NCI-H2227 (cell line): ENCODE data around the gene FAM107B.

ENCODE experiments used
- DNase-seq: peaks from one replicate; lab custom pipeline; 2025; ENCODE audit not compliant: unreplicated experiment; lab: John Stamatoyannopoulos, UW

FAM107B gene

DNA sequence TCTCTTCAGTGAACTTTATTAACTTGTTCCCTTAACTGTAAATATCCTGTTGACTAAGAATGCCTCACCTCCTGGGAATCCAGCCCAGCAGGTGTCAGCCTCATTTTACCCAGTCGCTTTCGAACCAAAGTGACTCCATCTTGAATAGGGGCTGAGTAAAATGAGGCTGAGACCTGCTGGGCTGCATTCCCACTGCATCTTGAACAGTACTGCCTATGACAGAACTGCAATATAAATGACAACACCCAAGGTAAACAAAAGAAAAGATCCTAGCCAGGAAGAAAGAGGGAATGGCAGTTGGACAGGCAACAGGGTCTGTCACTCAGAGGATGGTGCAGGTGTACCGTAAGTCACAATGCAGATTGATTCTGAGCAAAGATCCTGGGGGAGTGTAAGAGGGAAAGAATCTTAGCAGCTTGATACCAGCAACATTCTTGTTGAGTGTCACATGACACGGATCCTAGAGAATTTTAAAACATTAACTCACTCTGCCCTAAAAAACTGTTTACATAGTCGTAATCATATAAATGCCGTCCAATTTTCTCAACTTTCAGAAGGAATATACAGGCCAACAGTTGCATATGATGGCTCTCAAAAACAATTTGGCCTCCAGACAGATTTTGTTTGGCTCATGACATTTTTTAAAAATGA, 4.4 kb upstream of the FAM107B start:
- DNase-seq = no peak

DNA sequence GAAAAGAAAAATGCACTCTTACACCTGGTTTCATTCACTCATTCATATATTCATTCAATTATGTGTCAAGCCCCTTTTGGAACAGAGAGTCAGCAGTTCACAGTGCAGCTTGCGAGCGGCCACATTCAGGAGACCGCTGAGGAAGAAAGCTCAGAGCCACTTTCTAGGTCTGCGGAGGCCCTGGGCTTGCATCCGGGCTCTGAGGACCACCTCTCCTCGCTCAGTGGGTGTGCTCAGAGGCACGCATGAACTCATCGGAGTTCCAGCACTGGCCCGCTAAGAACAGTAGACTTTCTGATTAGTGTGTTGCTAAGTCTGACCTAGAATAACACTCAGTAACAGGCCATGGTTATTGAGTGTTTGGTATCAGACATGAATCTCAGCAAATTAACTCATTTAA, 1.8 kb upstream of the FAM107B start:
- DNase-seq = no peak

DNA sequence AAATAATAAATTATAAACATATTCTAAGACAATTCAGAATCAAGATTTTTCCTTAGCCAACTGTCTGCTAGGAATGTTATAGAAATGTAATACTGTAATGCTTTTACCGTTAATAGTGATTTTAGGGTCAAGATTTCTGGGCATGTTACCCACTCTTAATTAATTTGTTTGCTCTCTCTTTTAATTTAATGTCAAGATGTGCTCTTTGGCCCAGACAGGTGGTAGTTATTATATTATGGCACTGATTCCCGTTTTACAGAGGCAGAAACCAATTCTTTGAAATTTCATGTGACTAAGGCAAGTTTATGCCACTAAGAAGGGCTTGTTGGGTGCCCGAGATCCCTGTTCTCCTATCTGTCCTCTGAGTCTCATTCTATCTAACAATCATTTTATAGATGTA, 959 bp upstream of the FAM107B start:
- DNase-seq = no peak

DNA sequence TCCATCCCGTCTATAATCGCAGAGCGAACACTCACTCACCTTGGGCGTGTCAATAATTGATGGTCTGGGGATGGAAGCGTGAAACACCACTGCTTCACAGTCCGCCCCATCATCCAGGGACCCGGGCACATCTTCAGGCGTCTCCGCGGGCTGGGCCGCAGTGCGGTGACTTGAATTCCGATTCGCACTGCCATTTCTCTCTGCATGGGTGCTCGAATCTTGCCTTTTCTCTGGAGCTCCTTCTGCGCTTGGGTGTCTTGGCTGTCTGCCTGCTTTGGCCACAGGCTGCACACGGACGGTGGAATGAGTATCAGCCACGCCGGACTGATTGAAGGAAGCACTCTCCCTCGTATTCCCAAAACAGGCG, 500 bp downstream of the FAM107B start:
- no peak for DNase-seq

DNA sequence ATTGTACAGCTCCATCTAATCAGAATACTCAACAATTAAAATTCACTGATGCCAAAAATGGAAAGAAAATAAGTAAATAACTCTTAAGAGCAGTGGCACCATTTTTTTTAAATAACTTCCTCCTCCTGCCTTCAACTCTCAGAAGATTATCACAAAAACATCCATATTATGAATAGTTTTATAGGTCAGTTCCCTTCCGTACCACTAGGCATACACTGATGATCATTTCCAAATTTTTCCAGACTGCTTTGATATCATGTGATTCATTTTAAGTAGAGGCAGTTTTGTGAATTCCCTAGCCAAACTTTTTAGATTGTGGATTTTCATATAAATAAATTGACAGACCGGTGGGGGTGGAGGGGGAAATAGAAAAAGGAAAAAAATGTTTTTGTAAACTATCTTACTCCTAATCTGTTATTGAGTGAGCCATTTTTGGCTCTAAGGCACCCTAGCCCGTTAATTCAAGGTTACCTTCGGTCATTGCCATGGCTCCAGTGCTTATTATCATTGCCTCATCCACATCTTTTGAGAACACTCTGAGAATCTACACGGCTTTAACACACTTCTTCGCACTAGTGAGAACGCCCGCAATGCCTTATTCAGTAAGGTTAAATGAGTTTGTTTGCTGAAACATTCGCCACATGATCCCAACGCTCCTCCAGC, 1.0 kb downstream of the FAM107B start:
- DNase-seq = no peak

DNA sequence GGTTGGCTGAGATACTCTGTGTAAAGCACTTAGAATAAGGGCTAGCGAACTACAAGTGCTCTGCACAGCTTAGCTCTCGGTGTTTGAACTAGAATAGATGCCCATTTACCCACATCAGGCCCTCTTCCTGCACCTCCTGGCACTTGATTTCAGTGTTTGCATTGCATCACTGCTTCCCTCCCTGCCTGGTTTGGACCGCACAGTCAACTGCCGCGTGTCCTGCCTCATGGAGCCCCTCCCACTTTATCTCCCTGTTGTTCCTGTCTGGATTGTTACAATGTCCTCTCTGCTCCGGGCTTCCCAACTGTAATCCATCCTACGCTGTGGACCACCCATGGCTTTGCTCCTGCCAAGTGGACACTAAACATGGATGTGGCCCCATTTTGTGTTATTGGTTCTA, 2.3 kb downstream of the FAM107B start:
- no peak for DNase-seq

DNA sequence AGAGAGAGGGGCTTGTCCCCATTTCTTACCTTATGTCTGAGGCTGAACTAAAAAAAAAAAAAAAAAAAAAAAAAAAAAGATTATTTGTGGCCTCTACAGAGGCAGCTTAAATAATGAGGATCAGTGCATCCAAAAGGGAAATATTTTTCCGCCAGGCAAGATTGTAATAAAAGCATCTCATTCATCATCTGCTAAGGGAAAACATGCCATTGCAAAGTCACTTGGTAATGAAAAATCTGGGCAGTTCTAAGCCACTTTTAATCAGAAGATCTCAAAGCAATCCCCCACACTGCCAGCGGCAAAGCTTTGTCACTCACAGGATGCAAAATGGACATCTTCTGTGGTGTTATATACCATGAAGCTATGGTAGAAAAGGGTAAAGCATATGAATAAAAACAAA, 3.8 kb downstream of the FAM107B start:
- no peak for DNase-seq

DNA sequence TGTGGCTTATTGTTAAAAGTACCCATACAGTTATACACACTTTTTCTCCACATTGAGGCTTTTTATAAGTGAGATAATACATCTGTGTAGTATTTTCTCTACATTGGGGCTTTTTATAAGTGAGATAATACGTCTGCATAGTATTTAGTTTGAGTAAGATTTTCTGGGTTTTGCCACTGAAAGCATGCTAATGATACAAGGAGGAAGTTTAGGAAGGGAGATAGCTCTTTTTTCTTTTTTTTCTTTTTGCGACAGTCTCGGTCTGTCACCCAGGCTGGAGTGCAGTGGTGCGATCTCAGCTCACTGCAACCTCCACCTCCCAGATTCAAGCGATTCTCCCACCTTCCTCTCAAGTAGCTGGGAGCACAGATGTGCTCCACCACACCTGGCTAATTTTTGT, 13.3 kb downstream of the FAM107B start:
- no peak for DNase-seq

DNA sequence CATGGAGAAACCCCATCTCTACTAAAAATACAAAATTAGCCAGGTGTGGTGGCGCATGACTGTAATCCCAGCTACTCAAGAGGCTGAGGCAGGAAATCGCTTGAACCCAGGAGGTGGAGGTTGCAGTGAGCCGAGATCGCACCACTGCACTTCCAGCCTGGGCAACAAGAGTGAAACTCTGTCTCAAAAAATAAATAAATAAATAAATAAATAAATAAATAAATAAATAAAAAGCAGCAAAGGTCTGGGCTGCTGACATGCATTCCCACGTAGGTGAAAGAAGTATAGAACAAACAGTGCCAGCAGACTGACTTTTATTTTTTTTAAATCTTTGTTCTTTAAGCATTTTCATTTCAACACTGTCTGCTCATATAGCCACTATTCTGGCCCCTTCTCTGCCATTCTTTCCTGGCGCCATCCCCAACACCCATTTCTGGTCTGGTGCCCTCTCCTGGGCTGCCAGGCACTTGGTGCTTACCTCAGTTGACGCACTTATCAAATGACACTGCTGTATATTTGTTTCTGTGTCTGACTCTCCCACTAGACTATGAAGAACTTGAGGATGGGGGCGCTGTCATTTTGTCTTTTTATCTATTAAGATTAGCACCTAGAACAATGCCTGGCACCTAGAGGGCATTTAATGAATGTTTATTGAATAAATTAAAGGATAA, 15.6 kb downstream of the FAM107B start:
- no peak for DNase-seq

DNA sequence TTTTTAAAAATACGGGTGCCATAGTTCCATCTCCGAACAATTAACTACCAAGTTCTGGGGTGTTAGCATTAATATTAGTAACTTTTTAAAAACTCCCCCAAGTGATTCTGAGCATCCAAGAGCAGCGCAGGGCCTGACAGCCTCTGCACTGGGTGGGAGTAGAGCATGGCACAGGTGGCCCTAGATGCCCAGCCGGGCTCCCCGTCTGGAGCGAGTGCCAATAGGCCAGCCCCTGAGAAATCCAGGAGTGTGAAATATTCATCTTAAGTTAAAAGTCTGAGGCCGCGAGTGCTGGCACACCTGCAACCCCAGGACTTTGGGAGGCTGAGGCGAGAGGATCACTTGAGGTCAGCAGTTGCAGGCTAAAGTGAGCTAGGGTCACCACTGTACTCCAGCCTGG, 16.2 kb downstream of the FAM107B start:
- no peak for DNase-seq

DNA sequence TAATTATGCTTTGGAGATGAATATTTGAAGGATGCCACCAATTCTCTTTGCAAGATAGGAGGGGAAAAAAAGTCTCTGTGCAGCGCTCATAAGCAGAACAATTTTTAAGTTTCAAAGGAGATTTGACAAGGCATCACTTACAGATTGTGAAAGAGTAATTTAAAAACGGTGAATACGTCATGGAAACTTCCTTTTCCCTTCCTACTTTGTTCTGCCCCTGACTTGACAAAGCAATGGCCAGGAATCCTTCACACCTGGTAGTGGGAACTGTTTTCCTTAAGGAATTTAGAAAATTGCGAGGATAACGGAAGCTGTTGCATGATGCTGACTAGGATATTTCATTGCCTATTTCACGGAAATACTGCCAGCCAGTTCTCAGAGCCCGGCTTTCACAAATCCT, 16.7 kb downstream of the FAM107B start:
- no peak for DNase-seq

DNA sequence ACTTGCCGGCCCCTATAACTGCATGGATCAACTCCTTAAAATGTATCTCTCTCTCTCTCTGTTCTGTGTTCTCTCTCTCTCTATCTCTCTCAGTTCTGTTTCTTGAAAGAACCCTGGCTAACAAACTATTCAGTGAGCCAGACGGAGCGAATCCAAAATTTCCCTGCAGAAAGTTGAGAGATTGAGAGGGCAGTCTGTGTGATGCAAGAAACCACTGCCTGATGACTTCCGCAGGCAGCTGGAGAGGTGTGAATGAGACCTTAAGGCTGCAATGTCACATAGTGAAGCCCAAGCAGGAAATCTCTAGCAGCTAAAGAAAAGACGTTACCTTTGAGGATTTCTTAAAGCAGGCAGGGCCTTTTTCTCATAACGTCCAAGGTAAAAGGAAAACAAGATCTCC, 17.3 kb downstream of the FAM107B start:
- DNase-seq = no peak

DNA sequence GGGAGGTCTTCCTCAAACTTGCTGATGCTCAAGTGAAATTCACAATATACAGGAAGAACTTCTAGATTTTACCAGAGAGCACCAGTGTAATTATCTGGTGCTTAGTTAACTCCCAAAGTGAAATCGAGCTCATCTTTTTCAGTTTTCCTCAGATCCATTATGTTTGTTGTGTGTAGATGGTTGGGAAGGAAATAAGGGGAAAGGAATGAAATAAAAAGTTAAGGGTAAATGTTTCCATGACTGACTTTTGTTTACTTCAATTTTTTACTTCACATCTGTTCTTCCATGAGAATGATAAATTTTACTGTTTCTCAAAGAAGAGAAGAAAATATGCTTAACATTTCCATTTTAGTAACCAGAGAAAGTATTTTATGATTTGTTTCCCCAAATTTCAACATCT, 21.3 kb downstream of the FAM107B start:
- no peak for DNase-seq

DNA sequence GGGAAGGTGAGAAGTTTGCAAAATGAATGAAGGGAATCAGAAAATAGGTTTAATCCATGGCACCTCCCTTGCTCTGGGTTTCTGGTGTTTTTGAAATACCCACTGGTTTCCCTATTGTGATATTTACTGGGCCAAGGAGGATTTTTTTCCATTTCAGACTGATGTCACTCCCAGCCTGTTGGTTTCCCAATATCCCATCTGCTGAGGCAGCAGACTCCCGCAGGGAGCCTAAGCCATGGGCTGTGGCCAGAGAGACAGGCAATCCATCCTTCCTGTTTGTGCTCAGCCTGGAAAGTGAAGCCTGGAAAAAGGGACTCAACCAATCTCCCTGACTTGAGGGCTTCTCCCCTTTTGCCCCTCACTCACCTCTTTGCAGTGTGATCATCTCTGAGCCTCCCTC, 22.8 kb downstream of the FAM107B start:
- DNase-seq = no peak

DNA sequence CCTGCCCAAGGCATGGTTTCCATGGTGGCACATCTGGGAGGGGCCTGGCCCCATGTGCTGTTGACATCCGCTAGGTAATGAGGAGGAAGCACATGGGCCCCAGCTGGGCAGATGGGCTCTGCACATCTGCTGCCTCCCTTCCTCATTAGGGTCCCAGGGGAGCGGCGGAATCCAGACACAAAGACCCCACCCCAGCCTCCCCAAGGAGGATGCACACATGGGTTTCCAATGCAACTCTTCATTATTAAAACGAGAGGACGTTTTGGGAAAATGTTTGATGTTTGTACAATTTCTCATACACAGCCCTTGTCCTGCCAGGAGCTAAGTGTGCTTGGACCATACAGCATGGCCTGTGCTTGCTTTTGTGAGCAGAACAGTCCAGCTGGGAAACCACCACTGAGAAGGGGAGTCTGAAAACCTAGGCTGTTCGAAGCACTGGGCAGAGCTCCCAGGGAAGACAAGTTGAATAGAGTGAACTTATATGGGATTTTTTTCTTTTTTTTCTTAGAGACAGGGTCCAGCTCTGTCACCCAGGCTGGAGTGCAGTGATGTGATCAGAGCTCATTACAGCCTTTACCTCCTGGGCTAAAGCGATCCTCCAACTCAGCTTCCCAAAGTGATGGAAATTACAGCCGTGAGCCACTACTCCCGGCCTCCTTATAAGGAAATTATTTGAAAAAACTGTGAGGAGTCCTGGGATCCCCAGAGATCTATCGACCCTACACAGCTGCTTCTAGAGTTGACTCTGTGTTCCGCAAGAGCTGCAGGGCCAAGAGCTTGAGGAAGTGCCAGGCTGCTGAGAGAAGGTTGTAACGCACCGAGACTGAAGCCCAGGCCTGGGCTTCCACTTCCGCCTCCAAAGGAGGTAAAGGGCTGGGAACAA, 23.4 kb downstream of the FAM107B start:
- DNase-seq = no peak

DNA sequence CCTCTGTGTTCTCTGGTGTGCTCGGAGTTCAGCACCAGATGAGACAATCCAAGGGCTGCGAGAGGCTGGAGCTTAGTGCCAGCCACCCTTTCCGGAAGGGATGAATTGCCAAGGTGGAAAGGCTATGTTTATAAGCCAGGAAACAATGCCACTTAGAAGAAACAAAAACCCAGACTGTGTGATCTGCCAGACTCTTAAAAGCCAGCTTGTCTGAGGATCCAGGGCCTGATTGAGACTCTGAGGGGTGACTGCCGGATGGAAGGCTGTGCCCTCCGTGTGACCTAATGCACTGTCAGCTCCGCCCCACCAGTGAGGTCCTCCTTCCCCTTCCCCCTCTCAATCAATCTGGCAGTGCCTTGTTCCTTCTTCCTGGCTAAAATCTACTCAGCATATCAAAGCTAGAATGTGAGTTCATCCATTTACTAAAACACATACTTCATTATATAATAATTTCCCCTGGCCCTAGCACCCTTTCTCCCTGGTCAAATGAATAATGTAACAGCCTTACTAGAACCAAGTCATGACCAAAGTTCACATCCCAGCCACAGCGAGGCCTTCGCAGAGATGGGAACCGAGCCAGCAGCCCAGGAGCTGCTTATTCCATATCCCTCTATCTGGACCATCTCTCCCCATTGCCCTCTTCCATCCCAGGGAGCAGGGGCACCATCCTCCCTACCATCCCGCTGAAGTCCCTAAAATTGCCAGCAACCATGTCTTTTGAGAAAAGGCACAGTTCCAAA, 25.5 kb downstream of the FAM107B start:
- DNase-seq = no peak

DNA sequence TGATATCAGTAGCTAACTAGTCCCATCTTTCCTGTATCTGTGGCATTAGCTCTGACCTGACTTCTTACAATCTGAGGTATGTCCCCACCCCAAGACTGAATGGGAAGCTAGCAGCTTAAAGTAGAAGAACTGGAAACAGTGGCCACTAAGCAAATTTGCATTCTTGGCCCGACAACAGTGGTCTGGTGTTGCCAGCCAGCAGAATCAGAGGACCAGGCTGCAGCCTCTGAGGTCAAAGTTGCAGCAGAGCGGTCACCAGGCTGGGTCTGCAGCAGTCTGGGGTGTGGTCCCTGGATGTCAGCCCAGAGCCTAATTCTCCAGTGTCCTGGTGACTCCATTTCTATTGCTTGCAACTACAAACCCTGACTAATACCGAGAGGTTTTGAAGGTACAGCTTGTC, 26.3 kb downstream of the FAM107B start:
- DNase-seq = no peak

DNA sequence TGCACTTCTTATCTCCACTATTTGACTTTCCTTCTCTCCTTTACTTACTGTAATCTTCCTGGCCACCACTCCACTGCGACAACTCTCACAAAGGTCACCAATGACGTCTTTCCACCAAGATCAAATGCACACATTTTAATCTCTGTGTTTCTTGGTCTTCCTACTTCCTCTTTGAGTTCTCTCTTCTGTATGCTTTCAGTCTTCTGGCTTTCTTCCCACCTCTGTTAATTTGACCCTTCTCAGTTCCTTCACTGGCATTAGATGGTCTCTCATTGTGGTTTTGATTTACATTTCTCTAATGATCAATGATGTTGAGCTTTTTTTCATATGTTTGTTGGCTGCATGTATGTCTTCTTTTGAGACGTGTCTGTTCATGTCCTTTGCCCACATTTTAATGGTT, 31.9 kb downstream of the FAM107B start:
- DNase-seq = no peak

DNA sequence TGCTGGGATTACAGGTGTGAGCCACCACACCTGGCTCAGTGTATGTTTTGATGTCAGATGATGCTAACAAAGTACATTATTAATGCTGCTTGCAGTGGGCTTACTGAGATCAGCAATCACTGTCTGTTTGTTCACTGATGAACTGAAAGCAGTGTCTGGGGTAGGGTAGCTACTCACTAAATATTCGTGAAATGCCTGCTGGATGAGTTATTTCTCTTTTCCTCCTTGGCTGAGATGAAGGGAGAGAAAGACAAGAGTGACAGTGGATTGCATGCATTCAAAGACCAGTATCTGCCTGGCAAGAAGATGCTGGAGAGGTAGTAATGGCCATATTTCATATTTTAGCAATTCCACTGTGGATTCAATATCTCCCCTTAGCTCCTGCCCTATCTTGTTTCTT, 32.3 kb downstream of the FAM107B start:
- DNase-seq = no peak

DNA sequence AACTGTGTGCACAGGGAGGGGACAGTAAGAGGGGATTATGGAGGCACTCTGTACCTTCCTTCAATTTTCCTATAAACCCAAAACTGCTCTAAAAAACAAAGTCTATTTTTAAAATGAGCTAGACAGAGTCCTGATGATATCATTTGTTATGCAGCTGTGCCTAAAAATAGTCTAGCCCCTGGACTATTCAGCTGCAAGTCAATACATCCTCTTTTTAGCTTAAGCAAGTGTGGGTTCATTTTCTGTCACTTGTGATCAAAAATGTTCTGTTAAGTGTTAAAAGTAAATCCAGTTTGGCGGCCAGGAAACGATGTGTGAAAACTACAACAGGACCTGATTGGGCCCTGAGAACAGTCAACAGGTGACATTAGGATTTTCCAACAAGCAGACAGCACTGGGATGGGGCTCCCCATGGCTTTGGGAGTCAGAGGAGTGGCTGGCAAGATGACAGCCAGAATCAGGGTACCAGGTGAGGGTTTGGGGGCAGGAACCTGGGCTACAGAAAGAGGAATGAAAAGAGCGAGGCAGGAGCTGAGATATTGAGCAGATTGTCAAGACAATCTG, 33.9 kb downstream of the FAM107B start:
- no peak for DNase-seq
